OCI-LY3 (cell line): ENCODE measurements around the gene CASQ2.

Experiments
- H2AFZ ChIP-seq: fragments of 200-600, 300-600 bp; shearing (Covaris generic); 2 replicates; pipeline ENCODE4 v1.6.0; 2014; ENCODE audit warnings: antibody characterized with exemption, low read depth, low read length
- H3K27ac ChIP-seq: fragments of 200-600, 300-600 bp; sonication (generic); 2 replicates; pipeline ENCODE4 v1.5.1; 2014; ENCODE audit warnings: mild to moderate bottlenecking, low read length, moderate library complexity, mixed read lengths
- H3K27me3 ChIP-seq: fragments of 200-600, 300-600 bp; sonication (generic); 2 replicates; pipeline ENCODE4 v1.6.1; 2014; ENCODE audit warnings: low read depth, low read length, mixed read lengths
- H3K36me3 ChIP-seq: fragments of 200-600, 300-600 bp; sonication (generic); replicated peaks from 2 replicates; pipeline ENCODE3; 2014; ENCODE audit warnings: low read depth, low read length, mixed read lengths
- H3K4me1 ChIP-seq: fragments of 300-600, 200-600 bp; sonication (generic); 2 replicates; pipeline ENCODE4 v1.6.1; 2014; ENCODE audit warnings: low read length, mixed read lengths
- H3K4me2 ChIP-seq: fragments of 200-600, 300-600 bp; sonication (generic); 2 replicates; pipeline ENCODE4 v1.6.1; 2014; ENCODE audit warnings: low read length, mixed read lengths
- H3K4me3 ChIP-seq: fragments of 300-600, 200-600 bp; sonication (generic); 2 replicates; pipeline ENCODE4 v1.5.1; 2014; ENCODE audit warnings: antibody characterized with exemption, mild to moderate bottlenecking, low read length, moderate library complexity
- H3K79me2 ChIP-seq: fragments of 300-600, 200-600 bp; shearing (Covaris generic); 2 replicates; pipeline ENCODE4 v1.6.1; 2014; ENCODE audit warnings: mild to moderate bottlenecking, low read length, mixed read lengths
- H3K9ac ChIP-seq: fragments of 300-600, 200-600 bp; shearing (Covaris generic); 2 replicates; pipeline ENCODE4 v1.6.0; 2014; ENCODE audit warnings: mild to moderate bottlenecking, low read length, moderate library complexity
- H3K9me3 ChIP-seq: fragments of 200-600, 300-600 bp; shearing (Covaris generic); 2 replicates; pipeline ENCODE4 v1.6.1; 2014; ENCODE audit warnings: low read length, mixed read lengths; ENCODE audit not compliant: insufficient read depth
- H4K20me1 ChIP-seq: fragments of 200-600, 300-600 bp; sonication (generic); 2 replicates; pipeline ENCODE4 v1.6.1; 2016; ENCODE audit warnings: low read length, mixed read lengths; ENCODE audit not compliant: insufficient read depth
- CTCF ChIP-seq: fragments of 200-600, 300-600 bp; sonication (generic); IDR thresholded peaks from 2 replicates; pipeline ENCODE4 v1.5.1; 2014; ENCODE audit warnings: antibody characterized with exemption, low read length, low read depth
- EZH2phosphoT487 ChIP-seq: fragments of 200-600 bp; shearing (Covaris generic); IDR thresholded peaks from 2 replicates; pipeline ENCODE4 v1.6.1; 2018; ENCODE audit warnings: antibody characterized with exemption, mixed run types, low read depth

The CASQ2 gene

GRCh38 chr1:115665319-115666096 lies 103.0 kb downstream of the CASQ2 start:
- H3K79me2 ChIP-seq = no peaks in the 10 kb centered on the region
- no peak for TF ChIP-seq CTCF
- no peak for TF ChIP-seq EZH2phosphoT487
- no peaks in the 10 kb centered on the region for H3K27me3 ChIP-seq
- no peak overlapping the region for H3K4me3 ChIP-seq
- H2AFZ ChIP-seq = no peak overlapping the region
- H3K9me3 ChIP-seq = no peaks in the 10 kb centered on the region
- no peak overlapping the region for H3K27ac ChIP-seq
- H3K36me3 ChIP-seq = no peaks in the 10 kb centered on the region
- no peak overlapping the region for H3K4me2 ChIP-seq
- H4K20me1 ChIP-seq = no peaks in the 10 kb centered on the region
- no peaks in the 10 kb centered on the region for H3K4me1 ChIP-seq
- no peak overlapping the region for H3K9ac ChIP-seq

DNA sequence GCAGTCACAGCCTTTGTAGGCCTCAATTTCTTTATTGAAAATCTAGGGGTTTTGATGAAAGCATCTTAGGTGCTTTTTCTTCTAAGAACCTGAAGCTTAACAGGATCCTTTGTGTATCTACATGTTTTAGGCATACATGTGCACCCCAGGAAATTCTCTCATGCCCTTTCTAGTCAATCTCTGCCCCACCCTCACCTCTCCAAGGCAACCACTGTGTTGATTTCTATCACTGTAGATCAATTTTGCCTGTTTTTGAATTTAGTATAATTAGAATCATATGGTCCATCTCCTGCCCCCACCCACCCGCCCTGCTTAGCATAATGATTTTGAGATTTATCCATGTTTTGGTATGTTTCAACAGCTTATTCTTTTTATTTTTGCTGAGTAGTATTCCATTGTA lies 107.4 kb downstream of the CASQ2 start:
- no peak overlapping the region for H3K27ac ChIP-seq
- TF ChIP-seq CTCF (no peak), EZH2phosphoT487 (no peak)
- H3K27me3 ChIP-seq = peaks cover 1% of the 10 kb centered on the region; the same call in 1 of the 2 replicates
- no peaks in the 10 kb centered on the region for H3K4me1 ChIP-seq
- no peak overlapping the region for H2AFZ ChIP-seq
- H3K9me3 ChIP-seq = no peaks in the 10 kb centered on the region
- no peaks in the 10 kb centered on the region for H3K36me3 ChIP-seq
- no peak overlapping the region for H3K4me2 ChIP-seq
- no peak overlapping the region for H3K4me3 ChIP-seq
- H4K20me1 ChIP-seq = no peaks in the 10 kb centered on the region
- no peak overlapping the region for H3K9ac ChIP-seq
- H3K79me2 ChIP-seq = no peaks in the 10 kb centered on the region

GRCh38 chr1:115660151-115660550 lies 108.4 kb downstream of the CASQ2 start:
- H3K27me3 ChIP-seq = peaks cover 3% of the 10 kb centered on the region; the same call in 1 of the 2 replicates
- H3K9ac ChIP-seq = no peak overlapping the region
- no peak overlapping the region for H2AFZ ChIP-seq
- H4K20me1 ChIP-seq = no peaks in the 10 kb centered on the region
- H3K4me1 ChIP-seq = no peaks in the 10 kb centered on the region
- no peak overlapping the region for H3K27ac ChIP-seq
- H3K4me3 ChIP-seq = no peak overlapping the region
- no peaks in the 10 kb centered on the region for H3K36me3 ChIP-seq
- H3K79me2 ChIP-seq = no peaks in the 10 kb centered on the region
- no peaks in the 10 kb centered on the region for H3K9me3 ChIP-seq
- no peak overlapping the region for H3K4me2 ChIP-seq
- TF ChIP-seq CTCF (no peak), EZH2phosphoT487 (no peak)

DNA sequence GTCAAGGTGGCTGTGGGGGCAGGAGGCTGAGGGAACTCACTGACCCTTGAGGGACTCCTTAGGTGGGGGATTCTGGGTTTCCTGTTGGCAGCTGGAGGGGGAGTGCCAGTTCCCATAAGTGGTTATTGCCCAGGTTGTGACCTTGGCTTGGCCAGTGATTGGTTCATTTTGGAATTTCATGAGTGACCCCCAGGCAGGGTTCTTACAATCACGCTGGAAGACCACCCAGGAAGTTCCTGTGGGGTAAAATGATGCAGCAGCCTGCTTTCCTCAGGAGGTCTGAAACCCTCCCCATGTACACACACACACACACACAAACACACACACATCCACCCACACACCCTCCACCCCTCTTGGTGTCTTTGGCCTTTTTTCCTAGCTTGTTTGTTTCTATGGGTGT lies 109.9 kb downstream of the CASQ2 start:
- no peaks in the 10 kb centered on the region for H3K9me3 ChIP-seq
- no peak overlapping the region for H2AFZ ChIP-seq
- H3K9ac ChIP-seq = no peak overlapping the region
- TF ChIP-seq EZH2phosphoT487 (no peak), CTCF (no peak)
- H4K20me1 ChIP-seq = no peaks in the 10 kb centered on the region
- no peak overlapping the region for H3K4me2 ChIP-seq
- peaks cover 3% of the 10 kb centered on the region; the same call in 1 of the 2 replicates for H3K27me3 ChIP-seq
- no peaks in the 10 kb centered on the region for H3K36me3 ChIP-seq
- H3K4me3 ChIP-seq = no peak overlapping the region
- no peak overlapping the region for H3K27ac ChIP-seq
- no peaks in the 10 kb centered on the region for H3K4me1 ChIP-seq
- no peaks in the 10 kb centered on the region for H3K79me2 ChIP-seq
